ENCODE data around the gene OPCML. TPM values are rescaled to one million over a fixed set of nuclear protein-coding genes. Genes with fewer than 3 reads are reported as not detected.

The OPCML gene
- total RNA-seq, 2 donors from 2014 or later: 0.04 TPM; not detected in 1

DNA sequence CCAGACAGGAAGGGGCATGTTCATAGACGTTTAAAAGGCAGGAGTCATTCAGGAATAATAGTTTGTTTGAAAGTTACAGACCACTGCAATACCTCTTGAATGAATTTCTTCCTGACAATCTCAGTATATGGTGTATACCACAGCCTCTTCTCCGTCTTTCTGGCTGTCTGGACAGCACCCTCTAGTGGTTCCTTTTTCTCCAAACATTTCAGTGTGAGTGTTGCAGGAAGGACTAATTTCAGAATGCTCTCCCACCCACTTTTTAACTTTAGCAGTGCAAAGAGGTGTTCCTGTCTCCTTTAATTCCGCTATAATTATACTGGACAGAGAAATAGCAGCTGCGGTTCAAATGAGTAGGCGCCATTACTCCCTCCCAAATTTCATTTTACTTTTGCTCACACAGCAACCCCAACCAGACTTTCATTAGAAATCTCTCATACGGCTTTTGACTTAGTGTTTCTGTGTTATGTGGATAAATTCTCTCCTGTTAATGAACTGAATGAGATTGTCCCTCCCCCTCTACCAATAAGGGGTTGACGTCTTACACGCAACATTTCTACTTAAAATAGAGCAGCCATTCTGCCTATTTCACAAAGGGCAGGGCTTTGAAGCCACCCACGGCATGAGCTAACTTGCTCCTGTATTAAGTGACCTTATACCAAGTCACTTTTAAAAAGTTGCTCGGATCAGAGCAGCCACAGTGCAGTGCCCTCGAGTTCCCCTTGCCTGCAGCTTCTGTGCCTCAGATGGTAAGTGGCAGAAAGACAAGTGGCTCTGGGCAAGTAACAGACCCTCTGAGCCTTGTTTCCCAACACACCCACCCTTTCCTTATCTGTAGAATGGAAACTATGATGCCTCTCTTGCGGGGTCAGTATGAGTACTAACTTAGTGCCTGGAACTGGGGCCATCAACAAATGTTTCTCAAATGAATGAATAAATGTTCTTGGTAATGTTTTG, 368.6 kb downstream of the OPCML start:
- no peaks in the 10 kb centered on the region for H3K9me3 ChIP-seq
- H3K27ac ChIP-seq: no peak overlapping the region
- H3K36me3 ChIP-seq: no peaks in the 10 kb centered on the region
- DNase-seq (ENCODE audit: low spot score): no peak
- TF ChIP-seq, protein P1, sequence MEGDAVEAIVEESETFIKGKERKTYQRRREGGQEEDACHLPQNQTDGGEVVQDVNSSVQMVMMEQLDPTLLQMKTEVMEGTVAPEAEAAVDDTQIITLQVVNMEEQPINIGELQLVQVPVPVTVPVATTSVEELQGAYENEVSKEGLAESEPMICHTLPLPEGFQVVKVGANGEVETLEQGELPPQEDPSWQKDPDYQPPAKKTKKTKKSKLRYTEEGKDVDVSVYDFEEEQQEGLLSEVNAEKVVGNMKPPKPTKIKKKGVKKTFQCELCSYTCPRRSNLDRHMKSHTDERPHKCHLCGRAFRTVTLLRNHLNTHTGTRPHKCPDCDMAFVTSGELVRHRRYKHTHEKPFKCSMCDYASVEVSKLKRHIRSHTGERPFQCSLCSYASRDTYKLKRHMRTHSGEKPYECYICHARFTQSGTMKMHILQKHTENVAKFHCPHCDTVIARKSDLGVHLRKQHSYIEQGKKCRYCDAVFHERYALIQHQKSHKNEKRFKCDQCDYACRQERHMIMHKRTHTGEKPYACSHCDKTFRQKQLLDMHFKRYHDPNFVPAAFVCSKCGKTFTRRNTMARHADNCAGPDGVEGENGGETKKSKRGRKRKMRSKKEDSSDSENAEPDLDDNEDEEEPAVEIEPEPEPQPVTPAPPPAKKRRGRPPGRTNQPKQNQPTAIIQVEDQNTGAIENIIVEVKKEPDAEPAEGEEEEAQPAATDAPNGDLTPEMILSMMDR (IDR thresholded peaks at IDR 0.05): peak; percentile 72 to 80
- H3K27me3 ChIP-seq: no peaks in the 10 kb centered on the region
- H3K4me1 ChIP-seq: no peaks in the 10 kb centered on the region
- no peak overlapping the region for H3K4me3 ChIP-seq

DNA sequence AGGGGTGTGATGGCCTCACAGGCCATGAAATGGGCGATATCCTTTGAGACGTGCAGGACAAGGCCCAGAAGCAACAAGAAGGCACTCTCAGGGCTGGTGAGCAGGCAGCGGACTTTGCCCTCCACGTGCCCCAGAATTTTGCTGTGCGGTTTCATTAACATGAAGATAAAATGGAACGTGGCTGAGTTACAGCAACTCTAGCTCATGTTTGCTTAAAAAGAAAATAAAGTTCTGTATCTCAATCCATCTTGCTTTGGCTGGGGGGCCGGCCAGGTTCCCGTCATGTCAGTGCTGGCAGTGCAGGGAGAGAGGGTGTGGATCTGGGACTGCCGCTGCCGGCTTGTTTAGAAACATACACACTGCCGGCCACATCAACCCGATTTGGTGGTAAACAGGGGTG, 370.1 kb downstream of the OPCML start:
- H3K4me3 ChIP-seq: no peak overlapping the region
- no peaks in the 10 kb centered on the region for H3K4me1 ChIP-seq
- no peaks in the 10 kb centered on the region for H3K27me3 ChIP-seq
- no peak for DNase-seq (ENCODE audit: low spot score)
- no peaks in the 10 kb centered on the region for H3K36me3 ChIP-seq
- TF ChIP-seq, protein P1 (IDR thresholded peaks at IDR 0.05): no peak
- no peaks in the 10 kb centered on the region for H3K9me3 ChIP-seq
- no peak overlapping the region for H3K27ac ChIP-seq

DNA sequence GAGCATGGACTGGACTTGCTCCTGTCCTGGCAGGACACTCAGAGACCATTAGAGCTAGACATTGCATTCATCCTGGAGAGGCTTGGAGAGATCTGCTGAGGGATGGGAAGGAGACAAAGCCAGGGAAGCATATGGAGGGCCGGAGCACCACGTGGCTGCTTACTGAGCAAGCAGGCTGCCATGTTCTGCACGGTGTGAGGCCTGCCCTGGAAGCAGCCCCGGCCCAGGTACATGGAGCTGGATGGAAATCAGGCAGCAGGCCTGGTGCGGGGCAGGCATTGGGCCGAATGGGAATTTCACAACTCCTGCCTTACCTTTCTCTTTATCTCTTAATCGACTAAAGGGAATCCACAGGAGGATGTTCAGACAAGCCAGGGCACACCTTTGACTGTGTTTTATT, 371.5 kb downstream of the OPCML start:
- Histone ChIP-seq H3K36me3 (no peaks in the 10 kb centered on the region), H3K4me3 (no peak overlapping the region), H3K27me3 (no peaks in the 10 kb centered on the region), H3K4me1 (no peaks in the 10 kb centered on the region), H3K27ac (no peak overlapping the region), H3K9me3 (no peaks in the 10 kb centered on the region)
- TF ChIP-seq, protein P1 (IDR thresholded peaks at IDR 0.05): no peak
- DNase-seq (ENCODE audit: low spot score): no peak

DNA sequence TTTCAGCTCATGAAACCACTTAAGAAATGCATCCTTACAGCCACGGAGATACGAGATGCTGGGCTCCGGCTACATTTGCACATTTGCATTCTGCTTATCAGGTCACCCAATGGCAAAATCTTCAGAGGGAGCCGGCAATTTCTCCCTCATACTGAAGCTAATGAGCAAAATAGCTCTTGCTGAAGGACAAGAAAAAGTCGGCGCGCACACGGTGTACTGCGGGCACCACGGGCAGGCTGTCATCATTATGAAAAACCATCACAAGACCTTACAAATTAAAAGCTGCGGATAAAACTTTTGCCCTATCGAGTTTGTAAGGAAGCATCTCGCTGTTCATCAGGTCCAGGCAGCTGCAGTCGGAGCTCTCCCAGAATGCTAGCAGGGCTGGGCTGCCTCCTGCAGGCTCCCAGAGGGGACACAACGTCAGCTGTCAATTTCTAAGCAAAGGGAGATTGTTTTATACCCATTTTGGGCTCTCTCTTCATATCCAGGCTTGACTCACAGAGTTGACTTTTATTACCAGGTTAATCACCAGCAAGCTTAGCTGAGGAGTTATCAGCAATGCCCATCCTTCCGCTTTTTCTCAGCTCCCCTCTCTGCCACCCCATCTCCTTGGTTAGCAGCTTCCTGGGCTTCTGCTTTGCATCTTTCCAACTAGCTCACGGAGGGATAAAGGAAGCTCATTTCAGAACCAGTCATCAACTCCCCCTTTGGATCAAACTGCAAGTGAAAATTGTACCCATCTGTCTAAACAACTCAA, 375.1 kb downstream of the OPCML start:
- no peak overlapping the region for H3K27ac ChIP-seq
- H3K4me1 ChIP-seq: no peaks in the 10 kb centered on the region
- no peaks in the 10 kb centered on the region for H3K9me3 ChIP-seq
- no peaks in the 10 kb centered on the region for H3K27me3 ChIP-seq
- H3K36me3 ChIP-seq: no peaks in the 10 kb centered on the region
- TF ChIP-seq, protein P1 (IDR thresholded peaks at IDR 0.05): peak in 1 of 2 donors; percentile 58
- no peak for DNase-seq (ENCODE audit: low spot score)
- no peak overlapping the region for H3K4me3 ChIP-seq

DNA sequence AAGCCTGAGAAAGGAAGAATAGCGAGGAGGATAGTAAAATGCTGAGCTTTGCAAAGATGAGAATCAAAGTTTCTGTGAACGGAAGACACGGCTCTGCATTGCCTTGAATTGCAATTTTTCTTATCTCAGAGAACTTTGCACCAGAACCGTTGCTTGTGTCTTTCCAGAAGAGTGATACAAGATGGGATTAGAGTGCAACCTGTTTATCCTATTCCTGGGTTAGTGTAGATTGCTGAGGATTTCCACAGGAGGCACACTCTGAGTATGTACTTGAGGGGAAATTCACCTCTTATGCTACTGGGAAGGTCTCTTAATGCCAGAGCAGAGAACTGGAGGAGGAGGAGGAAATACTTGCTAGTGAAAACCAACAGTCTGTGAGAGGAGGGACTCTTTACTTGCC, 377.5 kb downstream of the OPCML start:
- no peaks in the 10 kb centered on the region for H3K4me1 ChIP-seq
- DNase-seq (ENCODE audit: low spot score): no peak
- H3K9me3 ChIP-seq: no peaks in the 10 kb centered on the region
- H3K27me3 ChIP-seq: no peaks in the 10 kb centered on the region
- no peaks in the 10 kb centered on the region for H3K36me3 ChIP-seq
- H3K27ac ChIP-seq: no peak overlapping the region
- TF ChIP-seq, protein P1 (IDR thresholded peaks at IDR 0.05): no peak
- no peak overlapping the region for H3K4me3 ChIP-seq
